ENCODE results near the gene SPIRE2. TPM values are rescaled to one million over a fixed set of nuclear protein-coding genes. Genes with fewer than 3 reads are reported as not detected.

The SPIRE2 gene
- polyA plus RNA-seq (45.0 and 54.1 TPM in 2 replicates), polyA minus RNA-seq (26.5 and 29.2 TPM in 2 replicates)

DNA sequence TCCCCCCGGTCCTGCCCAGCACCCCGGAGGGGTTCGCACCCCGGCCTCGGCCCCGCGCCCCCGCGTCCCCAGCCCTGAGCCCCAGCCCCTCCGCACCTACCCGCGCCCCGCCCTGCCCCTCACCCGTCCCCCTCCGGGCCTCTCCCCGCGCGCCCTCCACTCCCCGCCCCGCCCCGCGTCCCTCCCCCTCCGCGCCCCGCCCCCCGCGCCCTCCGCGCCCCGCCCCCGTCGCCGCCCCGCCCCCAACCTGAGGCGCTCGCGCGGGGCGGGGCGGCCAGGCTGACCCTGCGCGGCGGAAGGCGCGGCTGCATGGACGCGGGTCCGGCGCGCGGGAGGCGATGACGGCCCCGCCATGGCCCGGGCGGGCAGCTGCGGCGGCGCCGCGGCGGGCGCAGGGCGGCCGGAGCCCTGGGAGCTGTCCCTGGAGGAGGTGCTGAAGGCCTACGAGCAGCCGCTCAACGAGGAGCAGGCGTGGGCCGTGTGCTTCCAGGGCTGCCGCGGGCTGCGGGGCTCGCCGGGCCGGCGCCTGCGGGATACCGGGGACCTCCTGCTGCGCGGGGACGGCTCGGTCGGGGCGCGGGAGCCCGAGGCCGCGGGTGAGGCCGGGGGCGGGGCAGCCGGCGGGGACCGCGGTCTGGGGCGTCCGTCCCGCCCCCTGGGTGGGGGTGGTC lies at the start of gene SPIRE2:
SPIRE2 (plus strand) TSS at position 277 of the 671 bp plus-strand sequence; CDS start at position 353, 76 bp downstream.
- no peaks in the 10 kb centered on the region for H3K9me2 ChIP-seq (ENCODE audit: insufficient read depth, low read length)
- no peaks in the 10 kb centered on the region for H3K9me3 ChIP-seq (ENCODE audit: low read length)
- peak within 1 kb of the TSS; percentile 93 for H2AFZ ChIP-seq (ENCODE audit: low read depth, low read length)
- H3K36me3 ChIP-seq (ENCODE audit: insufficient read depth, low read length), result no peaks in the 10 kb centered on the region
- no peaks in the 10 kb centered on the region for H3K27me3 ChIP-seq (ENCODE audit: insufficient read depth, low read depth, low read length)
- peak within 1 kb of the TSS; percentile 91 for H3K9ac ChIP-seq (ENCODE audit: low read length)
- no peaks in the 10 kb centered on the region for H3F3A ChIP-seq (ENCODE audit: insufficient read depth, low read length, poor library complexity, severe bottlenecking)
- TF ChIP-seq CTCF (IDR thresholded peaks at IDR 0.05; ENCODE audit: poor library complexity, severe bottlenecking), result no peak
- TF ChIP-seq POLR2AphosphoS5 (IDR thresholded peaks at IDR 0.05), result peak; percentile 41
- TF ChIP-seq TAF1 (IDR thresholded peaks at IDR 0.05; ENCODE audit: low read depth), result peak; percentile 2
- peak; percentile 71 for TF ChIP-seq MXI1 (conservative IDR thresholded peaks at IDR 0.05; ENCODE audit: poor library complexity, severe bottlenecking)
- no peak for TF ChIP-seq EZH2 (IDR thresholded peaks at IDR 0.05; ENCODE audit: borderline replicate concordance, insufficient read depth, low read length, poor library complexity, severe bottlenecking)
- peak within 1 kb of the TSS; percentile 91 for H3K4me2 ChIP-seq (ENCODE audit: low read length)
- H3K27ac ChIP-seq (ENCODE audit: low read length), result peak within 1 kb of the TSS; percentile 77
- H3K79me2 ChIP-seq (replicated peaks; ENCODE audit: insufficient read depth, low read length), result no peaks in the 10 kb centered on the region
- peak within 1 kb of the TSS; percentile 89 for H3K4me3 ChIP-seq (ENCODE audit: low read length)
- H4K20me1 ChIP-seq (ENCODE audit: insufficient read depth), result no peaks in the 10 kb centered on the region

- Histone ChIP-seq H3K36me3 (ENCODE audit: insufficient read depth, low read length) (no peaks in the 10 kb centered on the region), H3K4me2 (ENCODE audit: low read length) (no peak overlapping the region), H3K27me3 (ENCODE audit: insufficient read depth, low read depth, low read length) (no peaks in the 10 kb centered on the region), H3K9ac (ENCODE audit: low read length) (no peak overlapping the region), H3K9me3 (ENCODE audit: low read length) (no peaks in the 10 kb centered on the region), H3K79me2 (replicated peaks; ENCODE audit: insufficient read depth, low read length) (no peaks in the 10 kb centered on the region), H3F3A (ENCODE audit: insufficient read depth, low read length, poor library complexity, severe bottlenecking) (no peaks in the 10 kb centered on the region), H3K9me2 (ENCODE audit: insufficient read depth, low read length) (no peaks in the 10 kb centered on the region), H3K27ac (ENCODE audit: low read length) (no peak overlapping the region), H2AFZ (ENCODE audit: low read depth, low read length) (no peak overlapping the region), H3K4me3 (ENCODE audit: low read length) (no peak overlapping the region), H4K20me1 (ENCODE audit: insufficient read depth) (no peaks in the 10 kb centered on the region)
- TF ChIP-seq POLR2AphosphoS5 (IDR thresholded peaks at IDR 0.05) (no peak), EP300 (conservative IDR thresholded peaks at IDR 0.05; ENCODE audit: poor library complexity, severe bottlenecking) (no peak), REST (IDR thresholded peaks at IDR 0.05; ENCODE audit: borderline replicate concordance) (no peak), EZH2 (IDR thresholded peaks at IDR 0.05; ENCODE audit: borderline replicate concordance, insufficient read depth, low read length, poor library complexity, severe bottlenecking) (no peak), RAD21 (conservative IDR thresholded peaks at IDR 0.05) (no peak), TAF1 (IDR thresholded peaks at IDR 0.05; ENCODE audit: low read depth) (no peak), MXI1 (conservative IDR thresholded peaks at IDR 0.05; ENCODE audit: poor library complexity, severe bottlenecking) (no peak), SMC3 (conservative IDR thresholded peaks at IDR 0.05; ENCODE audit: poor library complexity) (no peak), CTCF (IDR thresholded peaks at IDR 0.05; ENCODE audit: poor library complexity, severe bottlenecking) (no peak)
Measured at GRCh38 chr16:89779231-89779908, 48.9 kb upstream of the SPIRE2 start.
